ENCODE results near the gene NCK1.

Gene NCK1

DNA sequence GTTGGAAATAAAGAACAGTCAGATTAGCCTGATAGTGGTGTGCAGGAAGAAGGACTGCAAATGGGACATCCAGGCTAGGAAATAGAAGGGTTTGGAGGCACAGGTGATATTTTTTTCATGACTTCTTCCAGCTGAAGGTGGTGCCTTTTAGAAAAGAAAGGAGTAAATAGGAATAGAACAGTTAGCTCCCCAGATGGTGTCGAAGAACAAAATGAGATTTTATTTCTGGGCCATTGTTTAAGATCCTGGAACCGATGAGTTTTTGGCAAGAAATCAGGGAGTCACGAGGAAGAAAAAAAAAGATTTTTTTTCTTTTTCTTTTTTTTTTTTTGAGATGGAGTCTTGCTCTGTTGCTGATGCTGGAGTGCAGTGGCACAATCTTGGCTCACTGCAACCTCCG lies 9.8 kb upstream of the NCK1 start:
- peaks cover 46% of the 10 kb centered on the region for H3K79me2 ChIP-seq (ENCODE audit: control insufficient read depth, low read length)
- peaks cover 10% of the 10 kb centered on the region for H3K4me1 ChIP-seq (ENCODE audit: control insufficient read depth, low read length)
- TF ChIP-seq EZH2phosphoT487 (IDR thresholded peaks at IDR 0.05; ENCODE audit: borderline replicate concordance, low read length): no peak
- TF ChIP-seq, protein P1, sequence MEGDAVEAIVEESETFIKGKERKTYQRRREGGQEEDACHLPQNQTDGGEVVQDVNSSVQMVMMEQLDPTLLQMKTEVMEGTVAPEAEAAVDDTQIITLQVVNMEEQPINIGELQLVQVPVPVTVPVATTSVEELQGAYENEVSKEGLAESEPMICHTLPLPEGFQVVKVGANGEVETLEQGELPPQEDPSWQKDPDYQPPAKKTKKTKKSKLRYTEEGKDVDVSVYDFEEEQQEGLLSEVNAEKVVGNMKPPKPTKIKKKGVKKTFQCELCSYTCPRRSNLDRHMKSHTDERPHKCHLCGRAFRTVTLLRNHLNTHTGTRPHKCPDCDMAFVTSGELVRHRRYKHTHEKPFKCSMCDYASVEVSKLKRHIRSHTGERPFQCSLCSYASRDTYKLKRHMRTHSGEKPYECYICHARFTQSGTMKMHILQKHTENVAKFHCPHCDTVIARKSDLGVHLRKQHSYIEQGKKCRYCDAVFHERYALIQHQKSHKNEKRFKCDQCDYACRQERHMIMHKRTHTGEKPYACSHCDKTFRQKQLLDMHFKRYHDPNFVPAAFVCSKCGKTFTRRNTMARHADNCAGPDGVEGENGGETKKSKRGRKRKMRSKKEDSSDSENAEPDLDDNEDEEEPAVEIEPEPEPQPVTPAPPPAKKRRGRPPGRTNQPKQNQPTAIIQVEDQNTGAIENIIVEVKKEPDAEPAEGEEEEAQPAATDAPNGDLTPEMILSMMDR (IDR thresholded peaks at IDR 0.05; ENCODE audit: low read depth, low read length, poor library complexity, severe bottlenecking): no peak
- H3K36me3 ChIP-seq (ENCODE audit: control insufficient read depth, low read length): peaks cover 22% of the 10 kb centered on the region
- no peak overlapping the region for H3K27ac ChIP-seq (ENCODE audit: low read depth, low read length)
- H4K20me1 ChIP-seq (ENCODE audit: control insufficient read depth, insufficient read depth, low read depth, low read length): 0 out of 2 replicates have a peak, but pooled peaks cover 3% of the 10 kb centered on the region
- H3K4me2 ChIP-seq (ENCODE audit: low read length): no peak overlapping the region
- H3K9me3 ChIP-seq (ENCODE audit: control insufficient read depth, insufficient read depth, low read length): no peaks in the 10 kb centered on the region
- no peaks in the 10 kb centered on the region for H3K9me2 ChIP-seq (replicated peaks; ENCODE audit: control insufficient read depth, low read length)
- H3K4me3 ChIP-seq (ENCODE audit: low read length): no peak overlapping the region
- no peaks in the 10 kb centered on the region for H3F3A ChIP-seq (ENCODE audit: control insufficient read depth, insufficient read depth)
- H3K27me3 ChIP-seq (ENCODE audit: control insufficient read depth, low read length): no peaks in the 10 kb centered on the region

DNA sequence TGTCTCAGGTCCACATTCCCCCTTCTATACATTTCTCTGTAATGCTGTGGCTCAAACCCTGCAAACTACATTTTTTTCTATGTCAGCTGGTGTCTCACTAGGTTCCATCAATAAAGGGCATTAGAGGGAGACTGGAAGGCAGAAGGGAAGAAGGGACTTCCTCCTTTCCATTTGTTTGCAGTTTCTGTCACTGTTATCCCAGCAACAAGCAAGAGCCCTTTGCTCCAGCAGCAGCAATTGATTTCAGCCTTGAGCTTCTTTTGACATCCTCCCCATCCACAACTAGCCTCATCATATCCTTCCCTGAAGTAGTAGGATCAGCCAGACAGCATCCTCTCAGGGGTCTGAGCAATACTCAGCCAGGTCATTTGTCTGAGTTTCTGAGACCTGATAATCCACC lies 5.3 kb upstream of the NCK1 start:
- H3K79me2 ChIP-seq (ENCODE audit: control insufficient read depth, low read length): peaks cover 78% of the 10 kb centered on the region

DNA sequence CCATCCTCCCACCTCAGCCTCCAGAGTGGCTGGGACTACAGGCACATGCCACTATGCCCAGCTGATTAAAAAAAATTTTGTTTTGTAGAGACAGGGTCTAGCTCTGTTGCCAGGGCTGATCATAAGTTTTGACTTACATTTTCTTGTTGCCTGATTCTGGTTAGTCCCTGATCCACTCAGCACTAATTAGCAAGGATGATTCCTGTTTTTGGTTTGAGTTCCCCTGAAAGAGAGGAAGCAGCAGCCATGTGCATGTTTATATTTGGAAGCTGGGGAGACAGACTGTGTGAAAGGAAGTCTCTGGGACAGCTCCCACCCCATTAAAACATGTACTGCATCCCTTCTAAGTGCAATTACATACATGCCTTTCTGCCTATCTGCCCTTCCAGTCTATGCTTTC lies 3.6 kb upstream of the NCK1 start:
- H3K4me1 ChIP-seq (ENCODE audit: control insufficient read depth, low read length): peaks cover 55% of the 10 kb centered on the region
- no peak overlapping the region for H3K27ac ChIP-seq (ENCODE audit: low read depth, low read length)
- H3K9me2 ChIP-seq (replicated peaks; ENCODE audit: control insufficient read depth, low read length): no peaks in the 10 kb centered on the region
- H3K36me3 ChIP-seq (ENCODE audit: control insufficient read depth, low read length): peaks cover 41% of the 10 kb centered on the region
- no peaks in the 10 kb centered on the region for H3K27me3 ChIP-seq (ENCODE audit: control insufficient read depth, low read length)
- no peak overlapping the region for H3K4me3 ChIP-seq (ENCODE audit: low read length)
- H3K9me3 ChIP-seq (ENCODE audit: control insufficient read depth, insufficient read depth, low read length): no peaks in the 10 kb centered on the region
- 0 out of 2 replicates have a peak, but pooled peaks cover 3% of the 10 kb centered on the region for H4K20me1 ChIP-seq (ENCODE audit: control insufficient read depth, insufficient read depth, low read depth, low read length)
- peaks cover 89% of the 10 kb centered on the region for H3K79me2 ChIP-seq (ENCODE audit: control insufficient read depth, low read length)
- TF ChIP-seq EZH2phosphoT487 (IDR thresholded peaks at IDR 0.05; ENCODE audit: borderline replicate concordance, low read length): no peak
- TF ChIP-seq, protein P1 (IDR thresholded peaks at IDR 0.05; ENCODE audit: low read depth, low read length, poor library complexity, severe bottlenecking): no peak
- peaks cover 5% of the 10 kb centered on the region for H3F3A ChIP-seq (ENCODE audit: control insufficient read depth, insufficient read depth)
- H3K4me2 ChIP-seq (ENCODE audit: low read length): peak overlapping the region; percentile 99

More for the DNA sequence above, 5.3 kb upstream of the NCK1 start:
- Histone ChIP-seq H4K20me1 (ENCODE audit: control insufficient read depth, insufficient read depth, low read depth, low read length) (0 out of 2 replicates have a peak, but pooled peaks cover 3% of the 10 kb centered on the region), H3K4me3 (ENCODE audit: low read length) (no peak overlapping the region), H3K27ac (ENCODE audit: low read depth, low read length) (no peak overlapping the region), H3F3A (ENCODE audit: control insufficient read depth, insufficient read depth) (peaks cover 5% of the 10 kb centered on the region), H3K9me3 (ENCODE audit: control insufficient read depth, insufficient read depth, low read length) (no peaks in the 10 kb centered on the region), H3K4me1 (ENCODE audit: control insufficient read depth, low read length) (peaks cover 51% of the 10 kb centered on the region), H3K9me2 (replicated peaks; ENCODE audit: control insufficient read depth, low read length) (no peaks in the 10 kb centered on the region), H3K36me3 (ENCODE audit: control insufficient read depth, low read length) (peaks cover 32% of the 10 kb centered on the region), H3K27me3 (ENCODE audit: control insufficient read depth, low read length) (no peaks in the 10 kb centered on the region), H3K4me2 (ENCODE audit: low read length) (0 out of 2 replicates have a peak overlapping the region, but pooled peaks have one; percentile 6)
- TF ChIP-seq, protein P1 (IDR thresholded peaks at IDR 0.05; ENCODE audit: low read depth, low read length, poor library complexity, severe bottlenecking): no peak
- TF ChIP-seq EZH2phosphoT487 (IDR thresholded peaks at IDR 0.05; ENCODE audit: borderline replicate concordance, low read length): no peak
